Left ventricle myocardium inferior (tissue), 1 donor: ENCODE measurements around the gene ACO2. TPM values are rescaled to one million over a fixed set of nuclear protein-coding genes. Genes with fewer than 3 reads are reported as not detected.
"Not testable (repeated sequence)": the region's sequence is repeated elsewhere in the genome, so short reads cannot be mapped to it uniquely, and the experiment has no call there.

Experiments
- DNase-seq: peaks from one replicate; pipeline ENCODE4 v3.0.0-alpha.2; 2020
- H3K27ac ChIP-seq: fragments of 200-600 bp; replicated peaks from 2 replicates; pipeline ENCODE4 v1.8.0; 2021
- H3K27me3 ChIP-seq: fragments of 200-600 bp; 2 replicates; pipeline ENCODE4 v1.8.0; 2021; ENCODE audit warnings: low read depth
- H3K36me3 ChIP-seq: fragments of 200-600 bp; 2 replicates; pipeline ENCODE4 v1.8.0; 2021
- H3K4me1 ChIP-seq: fragments of 200-600 bp; 2 replicates; pipeline ENCODE4 v1.8.0; 2021
- H3K4me3 ChIP-seq: fragments of 200-600 bp; 2 replicates; pipeline ENCODE4 v1.8.0; 2021; ENCODE audit warnings: mild to moderate bottlenecking, moderate library complexity
- H3K9me3 ChIP-seq: fragments of 200-600 bp; replicated peaks from 2 replicates; pipeline ENCODE4 v1.8.0; 2021
- intact Hi-C: fragments of 100-400 bp; cut with micrococcal nuclease; formaldehyde crosslinking; loops from one replicate; pipeline ENCODE4 v1.11.0; 2022
- total RNA-seq: library from RNA; stranded (reverse); fragmentation: NEBNext Ultra II Directional; extraction: Animal tissue kit (Norgen Biotek cat#: 25700); gene quantifications from one replicate; pipeline ENCODE4 v1.2.1, GENCODE V29; 2021
- TF ChIP-seq, protein P1 (sequence below): fragments of 200-600 bp; IDR thresholded peaks from 2 replicates; pipeline ENCODE4 v1.8.0; 2021; ENCODE audit warnings: antibody characterized with exemption, mild to moderate bottlenecking, borderline replicate concordance
- donor health status: DM: no; HTN: yes; CAD: no; lungs with severe emphysema.

Gene ACO2
- total RNA-seq, 1 donor from 2014 or later: 851 TPM

DNA sequence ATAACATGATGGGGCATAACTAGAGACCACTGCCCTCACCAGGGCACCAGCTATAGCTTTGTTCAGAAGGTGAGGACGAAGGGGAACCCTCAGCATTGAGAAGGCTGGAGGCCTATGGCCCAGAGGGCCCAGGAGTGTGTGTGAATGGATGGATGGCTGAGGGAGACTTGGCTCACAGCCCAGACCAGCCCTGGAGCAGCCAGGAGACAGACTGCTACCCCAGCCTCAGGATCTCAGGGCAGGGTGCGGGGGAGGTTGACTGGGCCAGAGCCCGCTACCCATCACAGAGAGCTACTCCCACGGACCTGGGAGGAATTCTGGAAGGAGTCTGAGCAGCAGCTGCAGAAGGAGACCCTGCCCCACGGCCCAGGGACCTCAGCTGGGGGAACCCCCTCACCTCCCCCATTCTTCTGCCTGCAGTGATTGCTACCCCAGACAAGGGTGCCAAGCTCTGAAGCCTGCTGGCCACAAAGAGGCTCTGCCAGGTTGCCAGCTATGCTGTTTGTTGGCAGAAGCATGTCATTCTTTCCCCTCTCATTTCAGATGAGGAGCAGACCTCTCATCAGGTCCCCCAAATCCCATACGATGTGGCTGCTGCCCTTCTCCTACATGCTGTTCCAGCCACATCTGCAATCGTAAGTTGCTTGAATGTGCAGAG, 86.5 kb downstream of the ACO2 start:
- H3K4me3 ChIP-seq: no peak overlapping the region
- DNase-seq: no peak
- no peak overlapping the region for H3K27ac ChIP-seq
- peaks cover 4% of the 10 kb centered on the region for H3K27me3 ChIP-seq
- no peaks in the 10 kb centered on the region for H3K36me3 ChIP-seq
- H3K9me3 ChIP-seq: no peaks in the 10 kb centered on the region
- TF ChIP-seq, protein P1, sequence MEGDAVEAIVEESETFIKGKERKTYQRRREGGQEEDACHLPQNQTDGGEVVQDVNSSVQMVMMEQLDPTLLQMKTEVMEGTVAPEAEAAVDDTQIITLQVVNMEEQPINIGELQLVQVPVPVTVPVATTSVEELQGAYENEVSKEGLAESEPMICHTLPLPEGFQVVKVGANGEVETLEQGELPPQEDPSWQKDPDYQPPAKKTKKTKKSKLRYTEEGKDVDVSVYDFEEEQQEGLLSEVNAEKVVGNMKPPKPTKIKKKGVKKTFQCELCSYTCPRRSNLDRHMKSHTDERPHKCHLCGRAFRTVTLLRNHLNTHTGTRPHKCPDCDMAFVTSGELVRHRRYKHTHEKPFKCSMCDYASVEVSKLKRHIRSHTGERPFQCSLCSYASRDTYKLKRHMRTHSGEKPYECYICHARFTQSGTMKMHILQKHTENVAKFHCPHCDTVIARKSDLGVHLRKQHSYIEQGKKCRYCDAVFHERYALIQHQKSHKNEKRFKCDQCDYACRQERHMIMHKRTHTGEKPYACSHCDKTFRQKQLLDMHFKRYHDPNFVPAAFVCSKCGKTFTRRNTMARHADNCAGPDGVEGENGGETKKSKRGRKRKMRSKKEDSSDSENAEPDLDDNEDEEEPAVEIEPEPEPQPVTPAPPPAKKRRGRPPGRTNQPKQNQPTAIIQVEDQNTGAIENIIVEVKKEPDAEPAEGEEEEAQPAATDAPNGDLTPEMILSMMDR: no peak
- intact Hi-C loops: no loop called here
- H3K4me1 ChIP-seq: peaks cover 47% of the 10 kb centered on the region

- TF ChIP-seq, protein P1: no peak
- H3K4me3 ChIP-seq: no peak overlapping the region
- peaks cover 4% of the 10 kb centered on the region for H3K27me3 ChIP-seq
- DNase-seq: no peak
- peaks cover 54% of the 10 kb centered on the region for H3K4me1 ChIP-seq
- peak overlapping the region; percentile 75 for H3K27ac ChIP-seq
- intact Hi-C loops: no loop called here
- H3K9me3 ChIP-seq: no peaks in the 10 kb centered on the region
- H3K36me3 ChIP-seq: no peaks in the 10 kb centered on the region
Observed at GRCh38 chr22:41556561-41556960, 87.6 kb downstream of the ACO2 start.

GRCh38 chr22:41557401-41558240, 88.7 kb downstream of the ACO2 start:
- peak overlapping the region; percentile 75 for H3K27ac ChIP-seq
- intact Hi-C loops: no loop called here
- peak overlapping the region; percentile 0 for H3K4me3 ChIP-seq
- TF ChIP-seq, protein P1: no peak
- peaks cover 14% of the 10 kb centered on the region for H3K27me3 ChIP-seq
- no peaks in the 10 kb centered on the region for H3K9me3 ChIP-seq
- H3K4me1 ChIP-seq: peaks cover 54% of the 10 kb centered on the region
- DNase-seq: peak; percentile 79
- H3K36me3 ChIP-seq: no peaks in the 10 kb centered on the region

- H3K27ac ChIP-seq: peak overlapping the region; percentile 75
- H3K9me3 ChIP-seq, H3K4me3 ChIP-seq, H3K36me3 ChIP-seq, DNase-seq, intact Hi-C loops: not testable (repeated sequence)
- peaks cover 18% of the 10 kb centered on the region for H3K27me3 ChIP-seq
- peaks cover 55% of the 10 kb centered on the region for H3K4me1 ChIP-seq
Observed at GRCh38 chr22:41558241-41558630, 89.3 kb downstream of the ACO2 start.

DNA sequence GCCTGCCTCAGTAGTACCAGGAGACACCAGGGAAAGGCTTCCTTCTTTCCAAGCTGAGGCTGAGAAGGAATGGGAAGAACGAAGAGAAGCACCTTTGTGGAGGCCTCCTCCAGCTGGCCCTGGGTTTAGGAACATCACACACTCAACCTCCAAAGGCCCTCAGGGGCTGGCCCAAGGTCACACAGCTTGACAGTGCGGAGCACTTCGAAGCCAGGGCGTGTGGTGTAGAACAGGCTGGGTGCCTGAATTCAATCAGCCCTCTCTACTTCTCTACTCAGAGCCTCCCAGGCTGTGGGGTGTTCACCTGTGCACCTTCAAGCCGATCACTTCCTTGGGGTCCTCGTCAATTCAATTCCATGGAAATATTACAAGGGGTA, 91.2 kb downstream of the ACO2 start:
- peak overlapping the region; percentile 97 for H3K27ac ChIP-seq
- H3K4me3 ChIP-seq: peak overlapping the region; percentile 74
- H3K4me1 ChIP-seq: peaks cover 65% of the 10 kb centered on the region
- no peaks in the 10 kb centered on the region for H3K9me3 ChIP-seq
- TF ChIP-seq, protein P1: no peak
- H3K27me3 ChIP-seq: peaks cover 18% of the 10 kb centered on the region
- DNase-seq: no peak
- intact Hi-C loops: no loop called here
- no peaks in the 10 kb centered on the region for H3K36me3 ChIP-seq

DNA sequence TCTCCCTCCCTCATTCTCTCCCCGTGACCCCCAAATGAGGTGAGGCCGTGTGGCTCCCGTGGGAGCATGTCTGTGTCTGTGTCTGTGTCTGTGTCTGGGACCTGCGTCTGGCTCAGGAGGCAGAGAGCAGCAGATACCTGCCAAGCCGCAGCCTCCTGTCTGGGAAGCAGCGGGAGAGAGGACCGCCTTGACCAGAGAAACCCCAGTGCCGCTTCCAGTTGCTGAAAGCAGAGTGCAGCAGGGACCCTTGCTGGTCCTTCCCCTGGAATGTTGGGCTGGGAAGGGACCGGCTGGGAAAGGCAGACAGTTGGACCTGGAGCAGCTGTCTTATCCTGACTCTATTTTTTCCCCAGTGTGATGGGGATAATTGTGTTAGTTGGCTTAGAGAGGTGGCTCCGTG, 92.4 kb downstream of the ACO2 start:
- Histone ChIP-seq H3K4me3 (peak overlapping the region; percentile 74), H3K27ac (peak overlapping the region; percentile 97), H3K27me3 (peaks cover 18% of the 10 kb centered on the region), H3K4me1 (peaks cover 69% of the 10 kb centered on the region), H3K9me3 (no peaks in the 10 kb centered on the region), H3K36me3 (no peaks in the 10 kb centered on the region)
- TF ChIP-seq, protein P1: no peak
- DNase-seq: no peak
- intact Hi-C loops: no loop called here
